Liver (tissue), 9 donors: ENCODE results near the gene CDC5L. TPM values are rescaled to one million over a fixed set of nuclear protein-coding genes. Genes with fewer than 3 reads are reported as not detected.

Experiments
- DNase-seq: peaks from one replicate; pipeline ENCODE4 v3.0.0-alpha.2; 2017; ENCODE audit warnings: low spot score
- H3K27ac ChIP-seq, 2 donors: one replicate each; pipeline ENCODE4 v1.7.0; 2013; ENCODE audit warnings: inconsistent platforms in 2 of 2, low read length in 2 of 2, control low read depth in 1 of 2, low read depth in 1 of 2, mild to moderate bottlenecking in 1 of 2
- H3K27me3 ChIP-seq, 4 donors: one replicate each; pipeline versions ENCODE4 v1.6.1 to v1.7.0; 2013; ENCODE audit warnings: low read length in 3 of 4, inconsistent platforms in 1 of 4, mild to moderate bottlenecking in 1 of 4, moderate library complexity in 1 of 4; ENCODE audit not compliant: control insufficient read depth in 4 of 4, insufficient read depth in 4 of 4
- H3K36me3 ChIP-seq, 4 donors: one replicate each; pipeline versions ENCODE4 v1.6.1 to v1.7.0; 2013; ENCODE audit warnings: low read length in 3 of 4, mild to moderate bottlenecking in 3 of 4, low read depth in 1 of 4, moderate library complexity in 1 of 4; ENCODE audit not compliant: control insufficient read depth in 4 of 4, insufficient read depth in 3 of 4
- H3K4me1 ChIP-seq, 4 donors: one replicate each; pipeline versions ENCODE4 v1.6.1 to v1.7.0; 2013; ENCODE audit warnings: low read length in 3 of 4, mild to moderate bottlenecking in 3 of 4, moderate library complexity in 1 of 4; ENCODE audit not compliant: control insufficient read depth in 4 of 4, insufficient read depth in 4 of 4
- H3K4me3 ChIP-seq, 3 donors: one replicate each; pipeline versions ENCODE4 v1.6.1 to v1.7.0; 2013; ENCODE audit warnings: low read length in 3 of 3, control low read depth in 1 of 3, low read depth in 1 of 3, mild to moderate bottlenecking in 1 of 3
- H3K9ac ChIP-seq, 2 donors: one replicate each; pipeline ENCODE4 v1.7.0; 2013; ENCODE audit warnings: low read length in 2 of 2, mild to moderate bottlenecking in 2 of 2, moderate library complexity in 2 of 2, control low read depth in 1 of 2, low read depth in 1 of 2
- H3K9me3 ChIP-seq, 4 donors: one replicate each; pipeline versions ENCODE4 v1.6.1 to v1.7.0; 2013; ENCODE audit warnings: low read length in 3 of 4; ENCODE audit not compliant: control insufficient read depth in 4 of 4
- ATF3 ChIP-seq: IDR thresholded peaks from 2 replicates; pipeline ENCODE4 v1.6.1; 2016; ENCODE audit warnings: antibody characterized with exemption
- EGR1 ChIP-seq, 2 donors: IDR thresholded peaks; 2 replicates each; pipeline ENCODE4 v1.6.1; 2016 to 2018; ENCODE audit warnings: antibody characterized with exemption in 2 of 2, low read depth in 2 of 2
- FOXA1 ChIP-seq: IDR thresholded peaks from 2 replicates; pipeline ENCODE4 v1.6.1; 2016; ENCODE audit warnings: antibody characterized with exemption
- FOXA2 ChIP-seq: IDR thresholded peaks from 2 replicates; pipeline ENCODE4 v1.6.1; 2016; ENCODE audit warnings: antibody characterized with exemption
- GABPA ChIP-seq, 2 donors: IDR thresholded peaks in 1 of 2; conservative IDR thresholded peaks in 1 of 2; 2 replicates each; pipeline ENCODE4 v1.6.1; 2016; ENCODE audit warnings: antibody characterized with exemption in 2 of 2, mild to moderate bottlenecking in 1 of 2, moderate library complexity in 1 of 2
- HNF4A ChIP-seq, 2 donors: conservative IDR thresholded peaks; 2 replicates each; pipeline ENCODE4 v1.6.1; 2016; ENCODE audit warnings: antibody characterized with exemption in 2 of 2, mild to moderate bottlenecking in 2 of 2
- HNF4G ChIP-seq: IDR thresholded peaks from 2 replicates; pipeline ENCODE4 v1.6.1; 2016; ENCODE audit warnings: antibody characterized with exemption
- JUND ChIP-seq, 2 donors: IDR thresholded peaks; 2 replicates each; pipeline ENCODE4 v1.6.1; 2016; ENCODE audit warnings: antibody characterized with exemption in 2 of 2
- NR2F2 ChIP-seq: IDR thresholded peaks from 2 replicates; pipeline ENCODE4 v1.6.1; 2016; ENCODE audit warnings: antibody characterized with exemption
- RAD21 ChIP-seq, 2 donors: IDR thresholded peaks; 2 replicates each; pipeline ENCODE4 v1.6.1; 2016; ENCODE audit warnings: antibody characterized with exemption in 2 of 2, mild to moderate bottlenecking in 2 of 2
- RXRA ChIP-seq, 2 donors: IDR thresholded peaks; 2 replicates each; pipeline ENCODE4 v1.6.1; 2017 to 2018; ENCODE audit warnings: antibody characterized with exemption in 2 of 2, mild to moderate bottlenecking in 1 of 2
- SP1 ChIP-seq: IDR thresholded peaks from 2 replicates; pipeline ENCODE4 v1.6.1; 2018; ENCODE audit warnings: antibody characterized with exemption, mild to moderate bottlenecking
- TAF1 ChIP-seq: conservative IDR thresholded peaks from 2 replicates; pipeline ENCODE4 v1.6.1; 2016; ENCODE audit warnings: antibody characterized with exemption, mild to moderate bottlenecking
- YY1 ChIP-seq: IDR thresholded peaks from 2 replicates; pipeline ENCODE4 v1.6.1; 2016; ENCODE audit warnings: antibody characterized with exemption, mild to moderate bottlenecking
- WGBS: extraction: QIAGEN DNeasy Blood & Tissue Kit; methylation state at CpG from one replicate; pipeline ENCODE4 v1.1.7; 2013; 5-methylcytosine and 5-hydroxymethylcytosine counted together
- polyA plus RNA-seq, 2 donors: library from polyadenylated mRNA; stranded (reverse) in 1 of 2; unstranded in 1 of 2; fragments of 200-250 nt in 1 of 2; fragments of >200 nt in 1 of 2; fragmentation: Nextera tagmentation in 1 of 2; extraction: Ambion mirVana in 1 of 2; gene quantifications; one replicate each; pipeline versions ENCODE4 v1.2.1 to v1.2.3, GENCODE V29; 2013 to 2015
- total RNA-seq, 2 donors: library from RNA; depleted of rRNA; stranded (reverse); fragments of >200 nt; gene quantifications; one replicate each; pipeline ENCODE4 v1.2.3, GENCODE V29; 2014
- TF ChIP-seq, protein P1 (sequence below): IDR thresholded peaks from 2 replicates; pipeline ENCODE4 v1.6.1; 2016; ENCODE audit warnings: antibody characterized with exemption
- TF ChIP-seq, protein P2 (sequence below): IDR thresholded peaks from 2 replicates; pipeline ENCODE4 v1.6.1; 2016; ENCODE audit warnings: antibody characterized with exemption, mild to moderate bottlenecking
- donor health status: healthy.
- donor health status: healthy.
- donor health status: healthy.
- donor health status: healthy.
- donor health status: healthy.

CDC5L gene
- total and polyA plus RNA-seq, 4 donors = 5.4 to 12.3 (median 11.0) TPM

GRCh38 chr6:44438827-44439226, 51.3 kb downstream of the CDC5L start:
- Histone ChIP-seq H3K9ac (no peak overlapping the region), H3K36me3 (peaks cover 2 to 19% (median 6%) of the 10 kb centered on the region in 4 donors), H3K9me3 (peaks cover 0 to 3% (median 0%) of the 10 kb centered on the region in 4 donors), H3K27ac (no peak overlapping the region), H3K4me3 (no peak overlapping the region), H3K4me1 (no peaks in the 10 kb centered on the region), H3K27me3 (no peaks in the 10 kb centered on the region)
- no peak for DNase-seq
- TF ChIP-seq JUND (IDR thresholded peaks at IDR 0.05) (no peak), YY1 (no peak), RAD21 (IDR thresholded peaks at IDR 0.05) (no peak), HNF4G (no peak), SP1 (no peak), TAF1 (no peak), HNF4A (conservative IDR thresholded peaks at IDR 0.05) (no peak)

GRCh38 chr6:44439270-44440045, 52.0 kb downstream of the CDC5L start:
- no peak for TF ChIP-seq RXRA (IDR thresholded peaks at IDR 0.05)
- no peak for TF ChIP-seq SP1
- TF ChIP-seq JUND (IDR thresholded peaks at IDR 0.05) = no peak
- TF ChIP-seq, protein P1, sequence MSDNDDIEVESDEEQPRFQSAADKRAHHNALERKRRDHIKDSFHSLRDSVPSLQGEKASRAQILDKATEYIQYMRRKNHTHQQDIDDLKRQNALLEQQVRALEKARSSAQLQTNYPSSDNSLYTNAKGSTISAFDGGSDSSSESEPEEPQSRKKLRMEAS = no peak
- TF ChIP-seq NR2F2 = no peak
- TF ChIP-seq, protein P2, sequence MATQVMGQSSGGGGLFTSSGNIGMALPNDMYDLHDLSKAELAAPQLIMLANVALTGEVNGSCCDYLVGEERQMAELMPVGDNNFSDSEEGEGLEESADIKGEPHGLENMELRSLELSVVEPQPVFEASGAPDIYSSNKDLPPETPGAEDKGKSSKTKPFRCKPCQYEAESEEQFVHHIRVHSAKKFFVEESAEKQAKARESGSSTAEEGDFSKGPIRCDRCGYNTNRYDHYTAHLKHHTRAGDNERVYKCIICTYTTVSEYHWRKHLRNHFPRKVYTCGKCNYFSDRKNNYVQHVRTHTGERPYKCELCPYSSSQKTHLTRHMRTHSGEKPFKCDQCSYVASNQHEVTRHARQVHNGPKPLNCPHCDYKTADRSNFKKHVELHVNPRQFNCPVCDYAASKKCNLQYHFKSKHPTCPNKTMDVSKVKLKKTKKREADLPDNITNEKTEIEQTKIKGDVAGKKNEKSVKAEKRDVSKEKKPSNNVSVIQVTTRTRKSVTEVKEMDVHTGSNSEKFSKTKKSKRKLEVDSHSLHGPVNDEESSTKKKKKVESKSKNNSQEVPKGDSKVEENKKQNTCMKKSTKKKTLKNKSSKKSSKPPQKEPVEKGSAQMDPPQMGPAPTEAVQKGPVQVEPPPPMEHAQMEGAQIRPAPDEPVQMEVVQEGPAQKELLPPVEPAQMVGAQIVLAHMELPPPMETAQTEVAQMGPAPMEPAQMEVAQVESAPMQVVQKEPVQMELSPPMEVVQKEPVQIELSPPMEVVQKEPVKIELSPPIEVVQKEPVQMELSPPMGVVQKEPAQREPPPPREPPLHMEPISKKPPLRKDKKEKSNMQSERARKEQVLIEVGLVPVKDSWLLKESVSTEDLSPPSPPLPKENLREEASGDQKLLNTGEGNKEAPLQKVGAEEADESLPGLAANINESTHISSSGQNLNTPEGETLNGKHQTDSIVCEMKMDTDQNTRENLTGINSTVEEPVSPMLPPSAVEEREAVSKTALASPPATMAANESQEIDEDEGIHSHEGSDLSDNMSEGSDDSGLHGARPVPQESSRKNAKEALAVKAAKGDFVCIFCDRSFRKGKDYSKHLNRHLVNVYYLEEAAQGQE = no peak
- TF ChIP-seq FOXA1 = no peak
- TF ChIP-seq GABPA (IDR thresholded peaks at IDR 0.05 in 1 of 2, conservative IDR thresholded peaks at IDR 0.05 in 1 of 2) = no peak
- no peak for TF ChIP-seq ATF3
- no peak for TF ChIP-seq HNF4G
- no peak for TF ChIP-seq RAD21 (IDR thresholded peaks at IDR 0.05)
- TF ChIP-seq YY1 = no peak
- no peak for TF ChIP-seq TAF1
- TF ChIP-seq HNF4A (conservative IDR thresholded peaks at IDR 0.05) = no peak
- TF ChIP-seq FOXA2 = no peak
- TF ChIP-seq EGR1 (IDR thresholded peaks at IDR 0.05; ENCODE audit: low read depth in 2 of 2) = no peak
- no peak overlapping the region for H3K9ac ChIP-seq
- DNase-seq = no peak
- no peaks in the 10 kb centered on the region for H3K27me3 ChIP-seq
- H3K4me1 ChIP-seq = no peaks in the 10 kb centered on the region
- H3K4me3 ChIP-seq = no peak overlapping the region
- no peak overlapping the region for H3K27ac ChIP-seq
- peaks cover 2 to 18% (median 5%) of the 10 kb centered on the region in 4 donors for H3K36me3 ChIP-seq
- 92% methylated on average over 6 of the region's 6 CpGs for WGBS
- peaks cover 0 to 3% (median 0%) of the 10 kb centered on the region in 4 donors for H3K9me3 ChIP-seq
